Prostate gland (tissue), 2 donors: Measurements from ENCODE around the gene NPPA. TPM values are rescaled to one million over a fixed set of nuclear protein-coding genes. Genes with fewer than 3 reads are reported as not detected.

ENCODE experiments used
- DNase-seq: peaks from one replicate; pipeline ENCODE4 v3.0.0-alpha.2; 2019; ENCODE audit warnings: low spot score
- H3K27ac ChIP-seq, 2 donors: fragments of 200-600 bp; sonication (generic); 2 replicates each; pipeline ENCODE4 v1.5.1; 2017 to 2019
- H3K27me3 ChIP-seq: fragments of 200-600 bp; sonication (generic); replicated peaks from 2 replicates; pipeline ENCODE4 v1.5.1; 2019; ENCODE audit not compliant: insufficient read depth
- H3K36me3 ChIP-seq, 2 donors: fragments of 200-600 bp; sonication (generic); 1 replicate in 1 of 2; 2 replicates in 1 of 2; pipeline versions ENCODE4 v1.5.1 to v1.8.1; 2017 to 2019
- H3K4me1 ChIP-seq: fragments of 200-600 bp; sonication (generic); replicated peaks from 2 replicates; pipeline ENCODE4 v1.5.1; 2019
- H3K4me3 ChIP-seq, 2 donors: fragments of 200-600 bp; sonication (generic); 2 replicates each; pipeline ENCODE4 v1.5.1; 2017 to 2019
- H3K9me3 ChIP-seq: fragments of 200-600 bp; sonication (generic); 2 replicates; pipeline ENCODE4 v1.5.1; 2017
- CTCF ChIP-seq, 4 experiments: fragments of 200-600 bp in 2 of 4; fragments of 450-650 bp in 2 of 4; sonication (generic) in 2 of 4; IDR thresholded peaks; 1 replicate in 3 of 4; 2 replicates in 1 of 4; pipeline ENCODE4 v1.5.1; 2016 to 2019; ENCODE audit warnings: antibody characterized with exemption in 4 of 4, mild to moderate bottlenecking in 2 of 4, moderate library complexity in 2 of 4
- POLR2A ChIP-seq: fragments of 450-650 bp; IDR thresholded peaks from one replicate; pipeline ENCODE4 v1.6.1; 2016; ENCODE audit warnings: antibody characterized with exemption, mild to moderate bottlenecking
- POLR2AphosphoS5 ChIP-seq: sonication (generic); formaldehyde crosslinking; IDR thresholded peaks from one replicate; pipeline ENCODE4 v1.6.1; 2017; ENCODE audit warnings: antibody characterized with exemption
- WGBS: methylation state at CpG from one replicate; pipeline ENCODE4 v1.1.5; 2018; 5-methylcytosine and 5-hydroxymethylcytosine counted together
- intact Hi-C: fragments of 100-400 bp; cut with DNase I; formaldehyde crosslinking; loops from one replicate; pipeline ENCODE4 v1.14.2; 2022
- total RNA-seq, 2 donors: library from RNA; depleted of rRNA; stranded (reverse); fragments of >200 nt; gene quantifications; one replicate each; pipeline ENCODE4 v1.1.0, GENCODE V29; 2016

NPPA gene
- total RNA-seq, 2 donors from 2014 or later, result 1.3 TPM; not detected in 1

- Histone ChIP-seq H3K9me3 (no peaks in the 10 kb centered on the region), H3K27me3 (peaks cover 17% of the 10 kb centered on the region), H3K4me3 (no peak overlapping the region), H3K36me3 (no peaks in the 10 kb centered on the region), H3K27ac (no peak overlapping the region), H3K4me1 (no peaks in the 10 kb centered on the region)
- TF ChIP-seq POLR2A (no peak), CTCF (IDR thresholded peaks at IDR 0.05) (no peak), POLR2AphosphoS5 (no peak)
- DNase-seq, result no peak
- WGBS, result 83% methylated on average over 1 of the region's 2 CpGs
- intact Hi-C loops, result no loop called here
Measured at GRCh38 chr1:11860083-11860482, 12.5 kb upstream of the NPPA start.

GRCh38 chr1:11858968-11859871, 11.6 kb upstream of the NPPA start:
- TF ChIP-seq POLR2A (no peak), POLR2AphosphoS5 (no peak), CTCF (IDR thresholded peaks at IDR 0.05) (no peak)
- no peak overlapping the region for H3K4me3 ChIP-seq
- no peak overlapping the region for H3K27ac ChIP-seq
- no peaks in the 10 kb centered on the region for H3K4me1 ChIP-seq
- intact Hi-C loops, result no loop called here
- WGBS, result 4% methylated on average over 47 of the region's 53 CpGs
- H3K27me3 ChIP-seq, result peaks cover 17% of the 10 kb centered on the region
- H3K9me3 ChIP-seq, result no peaks in the 10 kb centered on the region
- no peaks in the 10 kb centered on the region for H3K36me3 ChIP-seq
- DNase-seq, result no peak

- no peak for DNase-seq
- Histone ChIP-seq H3K36me3 (no peaks in the 10 kb centered on the region), H3K4me1 (no peaks in the 10 kb centered on the region), H3K27me3 (peaks cover 17% of the 10 kb centered on the region), H3K27ac (no peak within 1 kb of the TSS), H3K4me3 (no peak within 1 kb of the TSS), H3K9me3 (no peaks in the 10 kb centered on the region)
- WGBS, result 16% methylated on average over 14 of the region's 16 CpGs
- intact Hi-C loops, result no loop called here
- TF ChIP-seq POLR2A (no peak), CTCF (IDR thresholded peaks at IDR 0.05) (no peak), POLR2AphosphoS5 (no peak)
Measured at GRCh38 chr1:11858613-11858967, 11.0 kb upstream of the NPPA start, which contains the start of gene NPPB. TSS of gene NPPB (minus strand) at chr1:11858945. CDS start at chr1:11858833, 112 bp downstream.

- Histone ChIP-seq H3K9me3 (no peaks in the 10 kb centered on the region), H3K4me3 (no peak overlapping the region), H3K27me3 (peaks cover 17% of the 10 kb centered on the region), H3K36me3 (no peaks in the 10 kb centered on the region), H3K27ac (no peak overlapping the region), H3K4me1 (no peaks in the 10 kb centered on the region)
- TF ChIP-seq CTCF (IDR thresholded peaks at IDR 0.05), result no peak
- TF ChIP-seq POLR2AphosphoS5, result no peak
- TF ChIP-seq POLR2A, result no peak
- 81% methylated on average over 14 of the region's 14 CpGs for WGBS
- DNase-seq, result no peak
- intact Hi-C loops, result no loop called here
Measured at GRCh38 chr1:11858158-11858557, 10.6 kb upstream of the NPPA start.
